HL-60 (cell line): ENCODE results near the gene CAMK1D.
"Not testable (repeated sequence)": the region's sequence is repeated elsewhere in the genome, so short reads cannot be mapped to it uniquely, and the experiment has no call there.

Experiments
- DNase-seq, 2 experiments: peaks; one replicate each; pipeline ENCODE4 v3.0.0-alpha.2; 2010 to 2020; ENCODE audit warnings: low read depth in 1 of 2, low spot score in 1 of 2
- H3K27ac ChIP-seq: fragments of 250-450 bp; sonication (Bioruptor Pico); replicated peaks from 2 replicates; pipeline ENCODE4 v1.5.1; 2020; ENCODE audit warnings: mild to moderate bottlenecking, moderate library complexity
- H3K27me3 ChIP-seq: fragments of 250-450 bp; sonication (Bioruptor Pico); 2 replicates; pipeline ENCODE4 v1.5.1; 2021; ENCODE audit warnings: mild to moderate bottlenecking, moderate library complexity; ENCODE audit not compliant: insufficient read depth, poor library complexity, severe bottlenecking
- H3K4me3 ChIP-seq: replicated peaks from 2 replicates; pipeline ENCODE4 v1.5.1; 2011; ENCODE audit warnings: mild to moderate bottlenecking, control low read depth, low read length; ENCODE audit not compliant: insufficient read depth
- GABPA ChIP-seq: IDR thresholded peaks from 2 replicates; pipeline ENCODE4 v1.6.1; 2012; ENCODE audit warnings: low read depth
- POLR2AphosphoS5 ChIP-seq: IDR thresholded peaks from 2 replicates; pipeline ENCODE4 v1.6.1; 2012; ENCODE audit warnings: low read depth
- SPI1 ChIP-seq: IDR thresholded peaks from 2 replicates; pipeline ENCODE4 v1.6.1; 2012; ENCODE audit warnings: low read depth, mild to moderate bottlenecking, borderline replicate concordance
- TF ChIP-seq, protein P1 (sequence below): IDR thresholded peaks from one replicate; pipeline ENCODE4 v1.5.1; 2011; ENCODE audit warnings: low read length, control low read depth, inconsistent platforms; ENCODE audit not compliant: insufficient read depth
- TF ChIP-seq, protein P2 (sequence below): IDR thresholded peaks from 2 replicates; pipeline ENCODE4 v1.6.1; 2012; ENCODE audit warnings: low read depth; ENCODE audit not compliant: insufficient replicate concordance

The CAMK1D gene

DNA sequence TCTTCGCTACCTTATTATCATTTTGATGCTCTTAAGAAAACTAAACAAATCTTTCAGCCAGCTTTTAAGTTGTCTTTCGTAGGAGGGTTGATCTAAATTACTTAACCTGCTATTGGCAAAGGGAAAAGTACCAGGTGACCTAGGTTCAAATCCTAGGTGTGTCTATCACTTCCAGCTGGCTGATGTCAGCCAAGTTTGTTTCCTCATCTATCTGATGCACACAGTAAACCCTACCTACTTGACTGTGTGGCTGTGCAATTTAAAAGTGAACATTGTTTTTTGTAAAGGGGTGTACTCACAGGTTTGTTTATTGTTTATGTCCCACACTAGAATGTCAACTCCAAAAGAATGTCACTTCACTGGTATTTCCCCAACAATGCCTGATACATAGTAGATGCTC, 21.9 kb upstream of the CAMK1D start:
- DNase-seq, result no peak
- H3K27ac ChIP-seq, result no peak overlapping the region
- TF ChIP-seq GABPA (no peak), SPI1 (no peak), POLR2AphosphoS5 (no peak)
- TF ChIP-seq, protein P1, sequence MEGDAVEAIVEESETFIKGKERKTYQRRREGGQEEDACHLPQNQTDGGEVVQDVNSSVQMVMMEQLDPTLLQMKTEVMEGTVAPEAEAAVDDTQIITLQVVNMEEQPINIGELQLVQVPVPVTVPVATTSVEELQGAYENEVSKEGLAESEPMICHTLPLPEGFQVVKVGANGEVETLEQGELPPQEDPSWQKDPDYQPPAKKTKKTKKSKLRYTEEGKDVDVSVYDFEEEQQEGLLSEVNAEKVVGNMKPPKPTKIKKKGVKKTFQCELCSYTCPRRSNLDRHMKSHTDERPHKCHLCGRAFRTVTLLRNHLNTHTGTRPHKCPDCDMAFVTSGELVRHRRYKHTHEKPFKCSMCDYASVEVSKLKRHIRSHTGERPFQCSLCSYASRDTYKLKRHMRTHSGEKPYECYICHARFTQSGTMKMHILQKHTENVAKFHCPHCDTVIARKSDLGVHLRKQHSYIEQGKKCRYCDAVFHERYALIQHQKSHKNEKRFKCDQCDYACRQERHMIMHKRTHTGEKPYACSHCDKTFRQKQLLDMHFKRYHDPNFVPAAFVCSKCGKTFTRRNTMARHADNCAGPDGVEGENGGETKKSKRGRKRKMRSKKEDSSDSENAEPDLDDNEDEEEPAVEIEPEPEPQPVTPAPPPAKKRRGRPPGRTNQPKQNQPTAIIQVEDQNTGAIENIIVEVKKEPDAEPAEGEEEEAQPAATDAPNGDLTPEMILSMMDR, result no peak
- TF ChIP-seq, protein P2, sequence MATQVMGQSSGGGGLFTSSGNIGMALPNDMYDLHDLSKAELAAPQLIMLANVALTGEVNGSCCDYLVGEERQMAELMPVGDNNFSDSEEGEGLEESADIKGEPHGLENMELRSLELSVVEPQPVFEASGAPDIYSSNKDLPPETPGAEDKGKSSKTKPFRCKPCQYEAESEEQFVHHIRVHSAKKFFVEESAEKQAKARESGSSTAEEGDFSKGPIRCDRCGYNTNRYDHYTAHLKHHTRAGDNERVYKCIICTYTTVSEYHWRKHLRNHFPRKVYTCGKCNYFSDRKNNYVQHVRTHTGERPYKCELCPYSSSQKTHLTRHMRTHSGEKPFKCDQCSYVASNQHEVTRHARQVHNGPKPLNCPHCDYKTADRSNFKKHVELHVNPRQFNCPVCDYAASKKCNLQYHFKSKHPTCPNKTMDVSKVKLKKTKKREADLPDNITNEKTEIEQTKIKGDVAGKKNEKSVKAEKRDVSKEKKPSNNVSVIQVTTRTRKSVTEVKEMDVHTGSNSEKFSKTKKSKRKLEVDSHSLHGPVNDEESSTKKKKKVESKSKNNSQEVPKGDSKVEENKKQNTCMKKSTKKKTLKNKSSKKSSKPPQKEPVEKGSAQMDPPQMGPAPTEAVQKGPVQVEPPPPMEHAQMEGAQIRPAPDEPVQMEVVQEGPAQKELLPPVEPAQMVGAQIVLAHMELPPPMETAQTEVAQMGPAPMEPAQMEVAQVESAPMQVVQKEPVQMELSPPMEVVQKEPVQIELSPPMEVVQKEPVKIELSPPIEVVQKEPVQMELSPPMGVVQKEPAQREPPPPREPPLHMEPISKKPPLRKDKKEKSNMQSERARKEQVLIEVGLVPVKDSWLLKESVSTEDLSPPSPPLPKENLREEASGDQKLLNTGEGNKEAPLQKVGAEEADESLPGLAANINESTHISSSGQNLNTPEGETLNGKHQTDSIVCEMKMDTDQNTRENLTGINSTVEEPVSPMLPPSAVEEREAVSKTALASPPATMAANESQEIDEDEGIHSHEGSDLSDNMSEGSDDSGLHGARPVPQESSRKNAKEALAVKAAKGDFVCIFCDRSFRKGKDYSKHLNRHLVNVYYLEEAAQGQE, result no peak

DNA sequence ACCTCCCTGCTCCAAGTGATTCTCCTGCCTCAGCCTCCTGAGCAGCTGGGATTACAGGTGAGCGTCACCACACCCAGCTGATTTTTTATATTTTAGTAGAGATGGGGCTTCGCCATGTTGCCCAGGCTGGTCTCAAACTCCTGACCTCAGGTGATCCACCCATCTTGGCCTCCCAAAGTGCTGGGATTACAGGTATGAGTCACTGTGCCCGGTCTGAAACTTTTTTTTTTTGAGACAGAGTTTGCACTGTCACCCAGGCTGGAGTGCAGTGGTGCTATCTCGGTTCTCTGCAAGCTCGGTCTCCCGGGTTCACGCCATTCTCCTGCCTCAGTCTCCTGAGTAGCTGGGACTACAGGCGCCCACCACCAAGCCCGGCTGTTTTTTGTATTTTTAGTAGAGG, 21.0 kb upstream of the CAMK1D start:
- DNase-seq, H3K27me3 ChIP-seq, H3K4me3 ChIP-seq, H3K27ac ChIP-seq: not testable (repeated sequence)

More for the DNA sequence above, 21.9 kb upstream of the CAMK1D start:
- Histone ChIP-seq H3K4me3 (no peak overlapping the region), H3K27me3 (no peaks in the 10 kb centered on the region)

DNA sequence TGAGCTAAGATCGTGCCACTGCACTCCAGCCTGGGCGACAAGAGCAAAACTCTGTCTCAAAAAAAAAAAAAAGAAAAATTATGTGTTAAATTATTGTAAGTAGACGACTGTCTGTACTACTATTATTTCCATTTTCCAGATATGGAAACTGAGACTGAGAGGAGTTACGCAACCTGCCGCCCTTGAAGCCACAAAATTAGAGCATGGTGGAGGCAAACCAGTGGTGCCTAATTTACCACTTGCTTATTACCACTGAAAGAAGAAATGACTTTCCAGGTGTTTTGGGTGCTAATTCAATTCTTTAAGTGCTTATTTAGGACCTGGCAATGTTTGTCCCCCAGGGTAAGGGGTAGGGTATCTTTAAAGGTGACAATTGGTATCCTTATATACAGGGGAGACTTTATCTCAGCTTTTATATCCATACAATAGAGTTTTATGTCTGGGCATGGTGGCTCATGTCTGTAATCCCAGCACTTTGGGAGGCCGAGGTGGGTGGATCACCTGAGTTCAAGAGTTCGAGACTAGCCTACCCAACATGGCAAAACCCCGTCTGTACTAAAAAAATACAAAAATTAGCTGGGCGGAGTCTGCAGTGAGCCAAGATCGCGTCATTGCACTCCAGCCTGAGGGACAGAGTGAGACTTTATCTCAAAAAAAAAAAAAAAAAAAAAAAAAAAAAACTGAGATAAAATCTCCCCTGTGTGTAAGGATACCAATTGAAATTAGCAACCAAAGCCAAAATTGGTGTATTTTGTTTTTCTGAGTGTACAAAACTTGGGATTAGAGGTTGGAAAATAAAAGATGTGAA, 16.6 kb upstream of the CAMK1D start:
- no peaks in the 10 kb centered on the region for H3K27me3 ChIP-seq
- no peak overlapping the region for H3K4me3 ChIP-seq
- no peak for DNase-seq
- TF ChIP-seq GABPA (no peak), POLR2AphosphoS5 (no peak), SPI1 (no peak)
- TF ChIP-seq, protein P2, result no peak
- TF ChIP-seq, protein P1, result no peak
- no peak overlapping the region for H3K27ac ChIP-seq

DNA sequence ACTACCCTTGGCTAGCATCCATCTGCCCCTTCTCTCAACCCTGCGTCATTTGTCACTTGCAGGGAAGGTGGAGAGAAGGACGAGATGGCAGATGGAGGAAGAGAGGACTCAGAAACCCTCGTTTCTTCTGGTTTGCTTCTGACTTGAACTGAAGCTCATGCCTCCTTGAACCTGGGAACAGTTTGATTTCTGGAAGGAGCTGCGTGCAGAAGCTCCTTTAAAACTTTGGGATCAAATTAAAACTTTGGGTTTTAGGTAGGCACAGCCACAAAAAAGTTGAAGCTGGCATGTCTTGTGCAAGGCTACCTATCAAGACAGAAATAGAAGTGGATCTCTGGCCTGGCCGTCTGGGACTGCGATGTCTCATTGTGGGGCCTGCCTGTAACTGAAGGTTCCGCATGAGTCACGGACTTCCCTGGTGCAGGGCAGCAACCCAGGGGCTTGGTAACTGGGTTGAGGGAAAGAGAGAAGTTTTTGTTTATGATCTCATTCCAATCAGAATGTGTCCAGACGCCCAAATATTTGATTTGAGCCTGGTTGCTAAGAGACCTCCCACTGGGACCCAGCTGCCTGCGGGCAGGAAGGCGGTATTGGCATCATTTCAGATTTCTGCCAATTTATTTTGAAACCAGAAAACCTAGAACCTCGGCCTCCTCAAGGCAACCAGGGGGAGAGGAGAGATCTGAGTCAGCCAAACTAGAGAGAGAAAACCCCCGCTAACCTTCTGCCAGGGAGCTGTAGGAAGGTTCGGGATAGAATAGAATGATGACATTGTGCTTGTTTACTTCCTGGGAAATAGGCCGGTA, 15.8 kb upstream of the CAMK1D start:
- no peak overlapping the region for H3K27ac ChIP-seq
- DNase-seq, result peak; percentile 27 to 41

More for the DNA sequence above, 15.8 kb upstream of the CAMK1D start:
- TF ChIP-seq POLR2AphosphoS5 (no peak), SPI1 (no peak)
- no peaks in the 10 kb centered on the region for H3K27me3 ChIP-seq
- H3K4me3 ChIP-seq, result no peak overlapping the region
